Cardiac fibroblast (primary cell): ENCODE data around the gene HAUS6.
"Not testable (repeated sequence)": the region's sequence is repeated elsewhere in the genome, so short reads cannot be mapped to it uniquely, and the experiment has no call there.

Source experiments
- DNase-seq, 2 donors: peaks; one replicate each; pipeline versions ENCODE4 v3.0.0 to v3.0.0-alpha.2; 2010; ENCODE audit warnings: low read depth in 2 of 2
- H3K4me3 ChIP-seq, 2 donors: replicated peaks in 1 of 2; 1 replicate in 1 of 2; 2 replicates in 1 of 2; pipeline ENCODE4 v1.5.1; 2011; ENCODE audit warnings: low read depth in 2 of 2, low read length in 2 of 2, mild to moderate bottlenecking in 2 of 2, moderate library complexity in 1 of 2
- TF ChIP-seq, protein P1 (sequence below): IDR thresholded peaks from one replicate; pipeline ENCODE4 v1.5.1; 2011; ENCODE audit warnings: low read depth, mild to moderate bottlenecking, low read length, inconsistent platforms

The HAUS6 gene

GRCh38 chr9:19023078-19023477 is 79.6 kb downstream of the HAUS6 start:
- no peak overlapping the region for H3K4me3 ChIP-seq
- TF ChIP-seq, protein P1, sequence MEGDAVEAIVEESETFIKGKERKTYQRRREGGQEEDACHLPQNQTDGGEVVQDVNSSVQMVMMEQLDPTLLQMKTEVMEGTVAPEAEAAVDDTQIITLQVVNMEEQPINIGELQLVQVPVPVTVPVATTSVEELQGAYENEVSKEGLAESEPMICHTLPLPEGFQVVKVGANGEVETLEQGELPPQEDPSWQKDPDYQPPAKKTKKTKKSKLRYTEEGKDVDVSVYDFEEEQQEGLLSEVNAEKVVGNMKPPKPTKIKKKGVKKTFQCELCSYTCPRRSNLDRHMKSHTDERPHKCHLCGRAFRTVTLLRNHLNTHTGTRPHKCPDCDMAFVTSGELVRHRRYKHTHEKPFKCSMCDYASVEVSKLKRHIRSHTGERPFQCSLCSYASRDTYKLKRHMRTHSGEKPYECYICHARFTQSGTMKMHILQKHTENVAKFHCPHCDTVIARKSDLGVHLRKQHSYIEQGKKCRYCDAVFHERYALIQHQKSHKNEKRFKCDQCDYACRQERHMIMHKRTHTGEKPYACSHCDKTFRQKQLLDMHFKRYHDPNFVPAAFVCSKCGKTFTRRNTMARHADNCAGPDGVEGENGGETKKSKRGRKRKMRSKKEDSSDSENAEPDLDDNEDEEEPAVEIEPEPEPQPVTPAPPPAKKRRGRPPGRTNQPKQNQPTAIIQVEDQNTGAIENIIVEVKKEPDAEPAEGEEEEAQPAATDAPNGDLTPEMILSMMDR = no peak
- DNase-seq = no peak

DNA sequence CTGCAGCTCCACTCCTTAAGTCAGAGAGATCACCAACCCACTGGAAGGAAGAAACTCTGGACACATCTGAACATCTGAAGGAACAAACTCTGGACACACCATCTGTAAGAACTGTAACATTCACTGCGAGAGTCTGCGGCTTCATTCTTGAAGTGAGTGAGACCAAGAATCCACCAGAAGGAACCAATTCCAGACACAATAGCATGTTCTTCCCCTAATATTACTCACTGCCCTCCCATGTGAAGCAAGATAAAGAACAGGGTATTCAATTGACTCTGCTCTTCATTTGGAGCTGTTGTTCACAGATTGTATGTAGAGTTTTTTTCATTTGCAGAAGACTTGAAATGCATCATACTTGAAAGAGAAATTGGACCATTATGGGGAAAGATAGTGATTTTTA is 80.5 kb downstream of the HAUS6 start:
- no peak overlapping the region for H3K4me3 ChIP-seq
- TF ChIP-seq, protein P1 = no peak
- DNase-seq = peak in 1 of 2 donors; percentile 11

GRCh38 chr9:19021649-19022048 is 81.1 kb downstream of the HAUS6 start:
- H3K4me3 ChIP-seq, DNase-seq: not testable (repeated sequence)

DNA sequence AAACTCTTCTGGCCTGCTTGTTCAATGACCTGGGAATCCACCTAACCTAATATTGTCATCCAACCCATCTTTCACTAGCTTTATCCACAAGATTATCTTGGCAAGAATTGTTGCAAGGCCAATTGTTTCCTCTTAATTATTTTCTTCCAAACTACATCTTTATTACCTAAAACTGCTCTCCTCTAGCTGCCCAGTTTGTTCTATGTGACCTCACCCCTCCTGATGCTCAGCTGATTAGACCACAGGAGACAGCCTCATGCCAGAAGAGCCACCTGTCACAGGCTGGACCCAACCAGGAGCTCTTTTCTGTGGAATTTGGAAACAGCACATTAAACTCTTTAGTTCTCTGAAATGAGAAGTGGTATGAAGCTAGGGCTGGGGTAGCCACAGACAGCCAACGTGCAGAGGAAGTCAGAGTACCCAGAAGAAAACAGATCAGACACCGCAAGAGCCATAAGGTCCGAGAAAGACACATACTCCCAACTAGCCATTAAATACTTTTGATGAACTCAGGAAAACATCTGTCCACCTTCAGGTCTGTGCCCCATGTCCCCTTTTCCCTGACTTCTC is 81.7 kb downstream of the HAUS6 start:
- H3K4me3 ChIP-seq = no peak overlapping the region
- no peak for DNase-seq
- TF ChIP-seq, protein P1 = no peak

- TF ChIP-seq, protein P1 = no peak
- no peak overlapping the region for H3K4me3 ChIP-seq
- DNase-seq = no peak
These were observed 84.5 kb downstream of the HAUS6 start for GRCh38 chr9:19018201-19018600.

DNA sequence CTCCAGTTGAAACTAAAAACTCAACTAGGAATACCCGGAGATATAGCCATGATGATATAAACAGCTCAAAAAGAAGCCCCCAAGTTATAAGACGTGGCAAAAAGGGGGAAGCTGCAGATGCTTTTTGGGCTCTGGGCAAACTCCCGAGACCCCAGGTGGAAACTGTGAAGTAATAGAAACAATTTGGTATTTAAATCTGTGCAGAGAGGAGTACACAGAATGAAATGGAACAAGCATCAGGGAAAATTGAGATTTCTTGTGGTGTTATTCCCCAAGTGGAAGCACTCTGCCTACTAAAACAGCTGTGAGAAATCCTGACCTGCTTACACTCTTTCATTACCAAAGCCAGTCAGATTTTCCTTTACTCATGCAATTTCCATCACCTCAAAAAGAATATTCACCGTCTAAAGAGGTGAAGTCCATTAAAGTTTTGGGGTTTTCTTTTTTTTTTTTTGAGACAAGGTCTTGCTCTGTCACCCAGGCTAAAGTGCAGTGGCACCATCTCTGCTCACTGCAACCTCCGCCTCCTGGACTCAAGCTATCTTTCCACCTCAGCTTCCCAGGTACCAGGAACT is 93.2 kb downstream of the HAUS6 start:
- TF ChIP-seq, protein P1 = no peak
- no peak overlapping the region for H3K4me3 ChIP-seq
- no peak for DNase-seq
